Keratinocyte (primary cell): ENCODE results near the gene NAV3. TPM values are rescaled to one million over a fixed set of nuclear protein-coding genes. Genes with fewer than 3 reads are reported as not detected.

ENCODE experiments used
- DNase-seq: peaks from one replicate; pipeline ENCODE4 v3.0.0-alpha.2; 2011; ENCODE audit warnings: low read depth, missing footprints, low spot score
- FAIRE-seq: peaks from 2 replicates; lab custom pipeline; 2011; peaks lifted over from hg19 to GRCh38; lab: Jason Lieb, UNC
- H2AFZ ChIP-seq: 2 replicates; pipeline ENCODE4 v1.6.0; 2012; ENCODE audit warnings: low read length, control low read depth, inconsistent platforms; ENCODE audit not compliant: control insufficient read depth
- H3K27ac ChIP-seq: 2 replicates; pipeline ENCODE4 v1.5.1; 2011; ENCODE audit warnings: low read length; ENCODE audit not compliant: control insufficient read depth, insufficient read depth
- H3K27me3 ChIP-seq: 3 replicates; pipeline ENCODE4 v1.6.0; 2011; ENCODE audit warnings: low read length; ENCODE audit not compliant: control insufficient read depth, insufficient read depth; ENCODE audit errors: extremely low read depth
- H3K36me3 ChIP-seq, 2 experiments: 2 replicates in 1 of 2; 3 replicates in 1 of 2; pipeline ENCODE4 v1.5.1; 2011; ENCODE audit warnings: low read length in 2 of 2, mild to moderate bottlenecking in 1 of 2; ENCODE audit not compliant: control insufficient read depth in 2 of 2, insufficient read depth in 2 of 2; ENCODE audit errors: extremely low read depth in 1 of 2
- H3K4me1 ChIP-seq: 3 replicates; pipeline ENCODE4 v1.5.1; 2011; ENCODE audit warnings: low read length; ENCODE audit not compliant: control insufficient read depth, insufficient read depth; ENCODE audit errors: extremely low read depth
- H3K4me2 ChIP-seq: 3 replicates; pipeline ENCODE4 v1.6.0; 2011; ENCODE audit warnings: low read depth, low read length; ENCODE audit not compliant: control insufficient read depth, insufficient read depth; ENCODE audit errors: extremely low read depth
- H3K4me3 ChIP-seq, 3 experiments: fragments of 200-600 bp in 1 of 3; sonication (generic) in 1 of 3; 2 replicates in 2 of 3; 3 replicates in 1 of 3; pipeline ENCODE4 v1.5.1; 2011 to 2016; ENCODE audit warnings: low read length in 3 of 3, mild to moderate bottlenecking in 3 of 3, control low read depth in 2 of 3, inconsistent platforms in 1 of 3, low read depth in 1 of 3, mixed read lengths in 1 of 3, mixed run types in 1 of 3, moderate library complexity in 1 of 3; ENCODE audit not compliant: control insufficient read depth in 2 of 3, insufficient read depth in 2 of 3; ENCODE audit errors: extremely low read depth in 1 of 3
- H3K79me2 ChIP-seq: 2 replicates; pipeline ENCODE4 v1.6.0; 2012; ENCODE audit warnings: low read length; ENCODE audit not compliant: control insufficient read depth, insufficient read depth
- H3K9ac ChIP-seq: 3 replicates; pipeline ENCODE4 v1.6.0; 2011; ENCODE audit warnings: low read length; ENCODE audit not compliant: control insufficient read depth, insufficient read depth; ENCODE audit errors: extremely low read depth
- H3K9me1 ChIP-seq: 3 replicates; pipeline ENCODE4 v1.6.0; 2011; ENCODE audit warnings: low read length; ENCODE audit not compliant: control insufficient read depth, insufficient read depth; ENCODE audit errors: extremely low read depth
- H3K9me3 ChIP-seq: 2 replicates; pipeline ENCODE4 v1.5.1; 2012; ENCODE audit warnings: low read depth, low read length; ENCODE audit not compliant: control insufficient read depth
- H4K20me1 ChIP-seq: 3 replicates; pipeline ENCODE4 v1.6.0; 2011; ENCODE audit warnings: low read length; ENCODE audit not compliant: control insufficient read depth, insufficient read depth; ENCODE audit errors: extremely low read depth
- CTCF ChIP-seq, 3 experiments: IDR thresholded peaks in 1 of 3; conservative IDR thresholded peaks in 1 of 3; optimal IDR thresholded peaks in 1 of 3; 2 replicates in 2 of 3; 3 replicates in 1 of 3; pipeline versions ENCODE3 to v1.5.1; 2011; ENCODE audit warnings: low read length in 3 of 3, mild to moderate bottlenecking in 3 of 3, moderate library complexity in 2 of 3, control low read depth in 1 of 3, inconsistent platforms in 1 of 3; ENCODE audit not compliant: insufficient read depth in 2 of 3; ENCODE audit errors: extremely low read depth in 1 of 3
- EZH2 ChIP-seq: IDR thresholded peaks from one replicate; pipeline ENCODE4 v1.6.1; 2012; ENCODE audit warnings: inconsistent platforms, mild to moderate bottlenecking, low read length, moderate library complexity
- dilution Hi-C: fragments of 300-500 bp; cut with MboI; formaldehyde crosslinking; loops from one replicate; pipeline ENCODE4 v1.7.0; 2020; ENCODE audit warnings: low sequenced_read_pairs; ENCODE audit not compliant: extremely low pct_ligation_motif_present
- polyA plus RNA-seq, 5 experiments: library from polyadenylated mRNA; depleted of rRNA in 3 of 5; stranded (reverse) in 3 of 5; stranded (forward) in 1 of 5; unstranded in 1 of 5; fragments of >200 nt; gene quantifications; 1 replicate in 1 of 5; 2 replicates in 3 of 5; 3 replicates in 1 of 5; pipeline versions ENCODE4 v1.2.1 to v1.2.3, GENCODE V29; 2011 to 2012; ENCODE audit warnings: missing spikeins in 2 of 5, low read depth in 1 of 5, low replicate concordance in 1 of 5

NAV3 gene
- polyA plus RNA-seq, 1 donor (not counting 4 experiments of a cell fraction or from before 2014, with no cell fraction given): 22.6 TPM

DNA sequence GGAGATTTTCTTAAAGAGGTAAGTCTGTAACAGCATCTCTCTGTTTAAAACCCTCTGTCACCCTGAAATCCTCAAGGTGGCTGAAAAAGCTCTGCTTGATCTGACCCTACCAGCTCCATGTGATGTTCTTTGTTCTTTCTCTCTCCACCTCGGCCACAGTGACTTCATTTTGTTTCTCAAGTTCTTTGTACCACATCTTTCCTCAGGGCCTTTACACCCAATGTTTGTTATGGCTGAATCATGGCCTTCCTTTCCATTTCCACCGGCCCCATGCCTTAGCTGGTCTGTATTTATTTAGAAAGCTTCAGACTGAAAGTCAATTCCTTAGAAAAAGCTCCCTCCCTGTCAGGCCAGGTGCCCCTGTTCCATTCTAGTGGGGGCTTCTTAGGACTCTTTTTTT, 431.2 kb downstream of the NAV3 start:
- no peak for FAIRE-seq
- Histone ChIP-seq H3K27ac (no peak overlapping the region), H3K9me1 (no peaks in the 10 kb centered on the region), H3K9me3 (no peaks in the 10 kb centered on the region), H3K4me2 (no peak overlapping the region), H3K36me3 (no peaks in the 10 kb centered on the region), H2AFZ (no peak overlapping the region), H3K4me1 (no peaks in the 10 kb centered on the region), H3K27me3 (no peaks in the 10 kb centered on the region), H3K9ac (no peak overlapping the region), H3K79me2 (no peaks in the 10 kb centered on the region), H4K20me1 (no peaks in the 10 kb centered on the region), H3K4me3 (no peak overlapping the region)
- DNase-seq: no peak
- dilution Hi-C loops: no loop called here
- no peak for TF ChIP-seq CTCF (optimal IDR thresholded peaks at IDR 0.05 in 1 of 3, IDR thresholded peaks at IDR 0.05 in 1 of 3, conservative IDR thresholded peaks at IDR 0.05 in 1 of 3; ENCODE audit: extremely low read depth in 1 of 3, insufficient read depth in 2 of 3, low read length in 3 of 3)
- TF ChIP-seq EZH2: no peak
